ENCODE measurements around the gene TTC24.
"Not testable (repeated sequence)": the region's sequence is repeated elsewhere in the genome, so short reads cannot be mapped to it uniquely, and the experiment has no call there.

TTC24 gene

DNA sequence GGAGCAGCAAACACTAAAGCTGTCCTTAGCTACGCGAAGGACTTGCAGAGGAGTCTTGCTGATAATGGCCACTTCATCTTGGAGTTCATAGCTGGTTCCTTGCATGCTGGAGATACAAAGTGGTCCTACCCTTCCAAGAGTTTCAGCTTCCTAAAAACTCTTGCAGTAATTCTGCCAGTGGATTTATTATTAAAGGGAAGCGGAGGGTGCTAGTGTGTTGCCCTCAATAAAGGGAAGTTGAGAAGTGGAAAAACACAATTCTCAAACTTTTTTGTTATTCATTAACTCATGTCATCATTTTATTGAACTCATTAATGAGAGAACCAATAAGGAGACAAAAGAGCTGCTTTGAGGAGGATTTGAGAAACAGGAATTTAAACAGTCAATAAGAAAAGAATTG is 33.1 kb downstream of the TTC24 start:
- no peak for DNase-seq

GRCh38 chr1:156615946-156616345 is 36.4 kb downstream of the TTC24 start:
- DNase-seq = no peak

- DNase-seq = peak; percentile 56
Observed at GRCh38 chr1:156616463-156616862, 36.9 kb downstream of the TTC24 start.

DNA sequence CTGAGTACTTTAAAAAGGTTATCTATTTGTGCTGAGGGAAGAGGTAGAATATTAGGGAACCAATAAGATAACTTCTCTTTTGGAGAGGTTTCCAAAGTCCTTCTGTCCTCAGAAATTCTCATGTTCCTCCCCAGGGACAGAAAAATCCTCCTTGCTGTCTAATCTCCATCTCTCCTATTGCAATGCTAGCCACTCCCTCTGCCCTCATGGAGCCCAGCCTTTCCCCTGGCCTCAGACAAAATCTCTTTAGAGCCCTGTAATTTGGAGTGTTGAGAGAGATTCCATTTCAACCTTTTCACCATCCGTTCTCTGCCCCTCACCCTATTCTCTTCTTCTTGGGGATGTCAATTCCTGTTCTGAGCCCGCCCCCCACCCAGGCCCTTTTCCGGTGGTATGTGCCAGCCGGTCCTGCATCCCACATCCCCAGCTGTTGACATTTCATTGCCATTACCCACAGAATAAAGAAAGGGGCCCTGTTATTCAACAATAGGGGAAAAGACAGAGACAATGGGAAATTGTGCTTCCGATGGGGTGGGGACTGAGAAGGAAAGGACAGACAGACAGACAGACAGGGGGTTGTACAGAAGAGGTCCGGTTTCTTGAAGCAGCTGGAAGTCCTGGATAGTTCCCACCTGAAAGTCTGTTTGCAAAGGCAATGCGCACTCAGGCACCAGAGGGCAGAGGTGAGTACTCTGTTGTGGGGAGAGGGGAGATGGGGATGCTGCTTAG is 39.5 kb downstream of the TTC24 start, which contains the start of gene HAPLN2:
HAPLN2 (plus strand) TSS at position 563 of the 729 bp plus-strand sequence. CDS start 4,076 bp downstream, outside the sequence.
- no peak for DNase-seq

- DNase-seq = no peak
Observed at GRCh38 chr1:156619582-156619955, 40.0 kb downstream of the TTC24 start.

- no peak for DNase-seq
Observed at GRCh38 chr1:156622581-156623297, 43.2 kb downstream of the TTC24 start.

GRCh38 chr1:156623946-156624813 is 44.7 kb downstream of the TTC24 start:
- DNase-seq = peak; percentile 32

- DNase-seq = no peak
Observed at GRCh38 chr1:156624814-156625435, 45.4 kb downstream of the TTC24 start.

- DNase-seq = no peak
Observed at GRCh38 chr1:156625436-156626078, 46.0 kb downstream of the TTC24 start.

GRCh38 chr1:156626079-156626438 is 46.5 kb downstream of the TTC24 start:
- DNase-seq = no peak

DNA sequence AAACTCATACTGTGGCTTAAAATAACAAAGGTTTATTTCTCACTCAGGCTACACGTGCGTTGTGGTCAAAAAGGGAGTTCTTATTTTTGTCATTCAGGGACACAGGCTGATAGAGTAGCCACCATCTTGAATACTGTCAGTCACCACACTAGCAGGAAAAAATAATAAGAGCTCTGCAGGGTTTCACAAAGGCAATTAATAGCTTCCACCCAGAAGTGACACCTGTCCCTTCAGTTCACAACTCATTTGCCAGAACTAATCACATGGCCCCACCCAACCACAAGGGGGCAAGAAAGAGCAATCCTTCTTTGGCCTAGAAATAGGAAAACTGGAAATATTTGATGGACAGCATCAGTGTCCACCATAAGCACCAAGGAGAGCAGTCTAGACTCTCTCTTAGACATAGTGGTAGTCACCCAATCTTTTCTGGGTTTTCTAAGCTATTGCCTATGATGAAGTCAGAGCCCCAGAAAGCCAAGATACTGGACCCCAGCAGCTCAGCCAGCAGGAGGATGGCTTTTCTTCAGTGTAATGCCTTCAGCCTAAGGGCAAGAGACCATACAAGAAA is 47.9 kb downstream of the TTC24 start:
- DNase-seq = peak; percentile 38

- DNase-seq = no peak
Observed at GRCh38 chr1:156629823-156630449, 50.4 kb downstream of the TTC24 start.

GRCh38 chr1:156631152-156631551 is 51.6 kb downstream of the TTC24 start:
- DNase-seq = not testable (repeated sequence)

DNA sequence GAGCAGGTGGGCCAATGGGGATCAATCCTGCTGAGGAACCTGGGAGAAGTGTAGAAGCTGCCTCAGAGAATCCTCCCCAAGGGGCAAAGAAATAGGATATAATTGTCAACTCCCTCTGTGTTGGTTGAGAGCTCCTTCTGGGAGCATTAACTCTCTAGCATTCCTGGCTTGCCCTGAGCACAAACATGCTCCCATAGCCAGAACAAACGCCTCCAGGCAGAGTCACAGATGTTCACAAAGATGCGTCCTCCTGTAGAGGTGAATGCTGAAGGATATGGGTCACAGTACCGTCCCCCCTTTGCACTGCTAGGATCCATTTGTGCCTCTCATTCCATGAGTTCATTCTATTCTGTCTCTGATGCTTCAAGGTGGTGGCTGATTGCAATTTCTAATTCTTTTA is 52.8 kb downstream of the TTC24 start:
- DNase-seq = no peak
